A549 treated with ZK216348 at 1 μM for 4 hours (cell line): ENCODE measurements around the gene LRRC26. TPM values are rescaled to one million over a fixed set of nuclear protein-coding genes. Genes with fewer than 3 reads are reported as not detected.

ENCODE experiments used
- total RNA-seq: library from RNA; stranded (reverse); fragments of 200-300 nt; extraction: Qiagen RNA extraction; gene quantifications from 5 replicates; pipeline ENCODE4 v1.2.3, GENCODE V29; 2022; ENCODE audit warnings: low read depth

LRRC26 gene
- 0.39 to 2.0 TPM (median 1.6 TPM) in 5 replicates for total RNA-seq

GRCh38 chr9:137169896-137170358 is at the start of gene LRRC26:
TSS of gene LRRC26 (minus strand) at chr9:137170051. CDS start at chr9:137169943, 108 bp downstream.

GRCh38 chr9:137205126-137206069 is 35.5 kb upstream of the LRRC26 start, which contains the start of the genes NDOR1 and TMEM203:
TSS of gene NDOR1 (plus strand) at chr9:137205700. CDS start at chr9:137205778, 78 bp downstream.
TSS of gene TMEM203 (minus strand) at chr9:137205648. CDS start at chr9:137205414, 234 bp downstream.

GRCh38 chr9:137200311-137201204 is 30.7 kb upstream of the LRRC26 start, which contains the start of gene TPRN:
TSS of gene TPRN (minus strand) at chr9:137200741. CDS start at chr9:137200711, 30 bp downstream.

GRCh38 chr9:137188490-137189296 is 18.8 kb upstream of the LRRC26 start, which contains the start of the genes ANAPC2 and SSNA1:
TSS of gene ANAPC2 (minus strand) at chr9:137188560. CDS start at chr9:137188532, 28 bp downstream.
TSS of gene SSNA1 (plus strand) at chr9:137188676. CDS start at chr9:137188727, 51 bp downstream.

GRCh38 chr9:137138722-137139467 is 31.0 kb downstream of the LRRC26 start, which contains the start of gene GRIN1:
TSS of gene GRIN1 (plus strand) at chr9:137139154. CDS start at chr9:137139487, 333 bp downstream.

Other genes with a start within 250 kb of the LRRC26 start
- gene FBXW5, start 225.3 kb downstream of the LRRC26 start, total RNA-seq = 49.7 to 110 TPM (median 103 TPM) in 5 replicates
- gene C8G, start 224.8 kb downstream of the LRRC26 start, total RNA-seq = 0.56 to 2.0 TPM (median 1.1 TPM) in 4 of 5 replicates, not detected in the other
- gene LCN12, start 217.8 kb downstream of the LRRC26 start, total RNA-seq = 0.41 to 2.0 TPM (median 1.0 TPM) in 5 replicates
- gene PTGDS, start 192.5 kb downstream of the LRRC26 start, total RNA-seq = 0.33 to 0.56 TPM (median 0.45 TPM) in 4 of 5 replicates, not detected in the other
- 0.08 to 0.18 TPM (median 0.12 TPM) in 3 of 5 replicates, not detected in the others for gene LCNL1, start 187.1 kb downstream of the LRRC26 start, total RNA-seq
- gene PAXX, start 177.6 kb downstream of the LRRC26 start, total RNA-seq = 37.9 to 83.8 TPM (median 71.5 TPM) in 5 replicates
- 2.2 to 4.2 TPM (median 3.7 TPM) in 5 replicates for gene CLIC3, start 173.5 kb downstream of the LRRC26 start, total RNA-seq
- 12.6 to 32.5 TPM (median 25.5 TPM) in 5 replicates for gene ABCA2, start 141.8 kb downstream of the LRRC26 start, total RNA-seq
- 0.07 TPM in 1 of 5 replicates, not detected in the others for gene FUT7, start 138.0 kb downstream of the LRRC26 start, total RNA-seq
- 26.4 to 93.7 TPM (median 81.5 TPM) in 5 replicates for gene NPDC1, start 123.9 kb downstream of the LRRC26 start, total RNA-seq
- gene ENTPD2, start 116.0 kb downstream of the LRRC26 start, total RNA-seq = 1.0 to 2.3 TPM (median 1.5 TPM) in 5 replicates
- 12.1 to 27.8 TPM (median 24.6 TPM) in 5 replicates for gene SAPCD2, start 99.5 kb downstream of the LRRC26 start, total RNA-seq
- gene UAP1L1, start 92.5 kb downstream of the LRRC26 start, total RNA-seq = 9.0 to 14.6 TPM (median 11.9 TPM) in 5 replicates
- gene MAN1B1, start 83.1 kb downstream of the LRRC26 start, total RNA-seq = 33.8 to 56.7 TPM (median 50.2 TPM) in 5 replicates
- 52.8 to 134 TPM (median 106 TPM) in 5 replicates for gene DPP7, start 55.3 kb downstream of the LRRC26 start, total RNA-seq
- 0.14 to 0.76 TPM (median 0.27 TPM) in 5 replicates for gene GRIN1, start 30.9 kb downstream of the LRRC26 start, total RNA-seq
- gene TMEM210, start 2.0 kb upstream of the LRRC26 start, total RNA-seq = not detected in 5 replicates
- 19.0 to 41.0 TPM (median 34.9 TPM) in 5 replicates for gene ANAPC2, start 18.5 kb upstream of the LRRC26 start, total RNA-seq
- 85.9 to 156 TPM (median 148 TPM) in 5 replicates for gene SSNA1, start 18.6 kb upstream of the LRRC26 start, total RNA-seq
- 5.5 to 10.4 TPM (median 10.2 TPM) in 5 replicates for gene TPRN, start 30.7 kb upstream of the LRRC26 start, total RNA-seq
- gene TMEM203, start 35.6 kb upstream of the LRRC26 start, total RNA-seq = 29.5 to 49.4 TPM (median 47.9 TPM) in 5 replicates
- 7.4 to 20.8 TPM (median 16.2 TPM) in 5 replicates for gene NDOR1, start 35.6 kb upstream of the LRRC26 start, total RNA-seq
- 0.79 to 2.6 TPM (median 2.0 TPM) in 5 replicates for gene RNF208, start 52.2 kb upstream of the LRRC26 start, total RNA-seq
- gene CYSRT1, start 55.1 kb upstream of the LRRC26 start, total RNA-seq = 2.8 to 5.4 TPM (median 4.2 TPM) in 5 replicates
- 0.13 to 0.58 TPM (median 0.39 TPM) in 4 of 5 replicates, not detected in the other for gene RNF224, start 57.5 kb upstream of the LRRC26 start, total RNA-seq
- 0.13 to 0.19 TPM in 2 of 5 replicates, not detected in the others for gene SLC34A3, start 60.9 kb upstream of the LRRC26 start, total RNA-seq
- 522 to 871 TPM (median 814 TPM) in 5 replicates for gene TUBB4B, start 71.2 kb upstream of the LRRC26 start, total RNA-seq
- gene STPG3, start 81.2 kb upstream of the LRRC26 start, total RNA-seq = not detected in 5 replicates
- gene NELFB, start 85.3 kb upstream of the LRRC26 start, total RNA-seq = 36.5 to 63.8 TPM (median 58.5 TPM) in 5 replicates
- gene TOR4A, start 107.7 kb upstream of the LRRC26 start, total RNA-seq = 13.6 to 33.0 TPM (median 30.5 TPM) in 5 replicates
- 1.9 to 7.2 TPM (median 5.6 TPM) in 5 replicates for gene NRARP, start 132.2 kb upstream of the LRRC26 start, total RNA-seq